ENCODE data around the gene ASTN2.

Gene ASTN2

GRCh38 chr9:116479056-116479544, 935.8 kb downstream of the ASTN2 start:
- Histone ChIP-seq H3K9ac (no peak overlapping the region), H3K36me3 (ENCODE audit: insufficient read depth) (no peaks in the 10 kb centered on the region)
- no peak for TF ChIP-seq CTCF (conservative IDR thresholded peaks at IDR 0.05; ENCODE audit: low read depth, low read length)

GRCh38 chr9:116477584-116478141, 937.2 kb downstream of the ASTN2 start:
- Histone ChIP-seq H3K27ac (no peak overlapping the region), H3K27me3 (ENCODE audit: insufficient read depth, low read depth) (no peaks in the 10 kb centered on the region), H3K36me3 (ENCODE audit: insufficient read depth) (no peaks in the 10 kb centered on the region), H3K4me3 (IDR thresholded peaks at IDR 0.05; ENCODE audit: insufficient read depth, low read depth, low read length) (no peak overlapping the region), H3K9ac (no peak overlapping the region), H2AFZ (ENCODE audit: low read depth) (no peak overlapping the region), H3K4me2 (no peak overlapping the region), H3K79me2 (ENCODE audit: insufficient read depth, low read depth) (no peaks in the 10 kb centered on the region), H4K20me1 (ENCODE audit: insufficient read depth) (no peaks in the 10 kb centered on the region), H3K4me1 (ENCODE audit: low read depth, poor library complexity, severe bottlenecking) (no peaks in the 10 kb centered on the region)
- TF ChIP-seq CTCF (conservative IDR thresholded peaks at IDR 0.05; ENCODE audit: low read depth, low read length): no peak

More at GRCh38 chr9:116479056-116479544, 935.8 kb downstream of the ASTN2 start:
- H3K27ac ChIP-seq: no peak overlapping the region
- no peaks in the 10 kb centered on the region for H3K27me3 ChIP-seq (ENCODE audit: insufficient read depth, low read depth)
- H3K4me2 ChIP-seq: no peak overlapping the region
- no peak overlapping the region for H2AFZ ChIP-seq (ENCODE audit: low read depth)
- H3K79me2 ChIP-seq (ENCODE audit: insufficient read depth, low read depth): no peaks in the 10 kb centered on the region
- no peak overlapping the region for H3K4me3 ChIP-seq (IDR thresholded peaks at IDR 0.05; ENCODE audit: insufficient read depth, low read depth, low read length)
- no peaks in the 10 kb centered on the region for H4K20me1 ChIP-seq (ENCODE audit: insufficient read depth)
- no peaks in the 10 kb centered on the region for H3K4me1 ChIP-seq (ENCODE audit: low read depth, poor library complexity, severe bottlenecking)

- H3K4me1 ChIP-seq (ENCODE audit: low read depth, poor library complexity, severe bottlenecking): no peaks in the 10 kb centered on the region
- no peaks in the 10 kb centered on the region for H4K20me1 ChIP-seq (ENCODE audit: insufficient read depth)
- no peak for TF ChIP-seq CTCF (conservative IDR thresholded peaks at IDR 0.05; ENCODE audit: low read depth, low read length)
- H2AFZ ChIP-seq (ENCODE audit: low read depth): no peak overlapping the region
- H3K4me2 ChIP-seq: no peak overlapping the region
- no peak overlapping the region for H3K9ac ChIP-seq
- no peak overlapping the region for H3K27ac ChIP-seq
- no peaks in the 10 kb centered on the region for H3K36me3 ChIP-seq (ENCODE audit: insufficient read depth)
- no peak overlapping the region for H3K4me3 ChIP-seq (IDR thresholded peaks at IDR 0.05; ENCODE audit: insufficient read depth, low read depth, low read length)
- H3K27me3 ChIP-seq (ENCODE audit: insufficient read depth, low read depth): no peaks in the 10 kb centered on the region
- no peaks in the 10 kb centered on the region for H3K79me2 ChIP-seq (ENCODE audit: insufficient read depth, low read depth)
These were observed 937.9 kb downstream of the ASTN2 start for GRCh38 chr9:116476935-116477381.

- H4K20me1 ChIP-seq (ENCODE audit: insufficient read depth): no peaks in the 10 kb centered on the region
- H3K4me2 ChIP-seq: no peak overlapping the region
- H3K27ac ChIP-seq: no peak overlapping the region
- no peak for TF ChIP-seq CTCF (conservative IDR thresholded peaks at IDR 0.05; ENCODE audit: low read depth, low read length)
- no peaks in the 10 kb centered on the region for H3K36me3 ChIP-seq (ENCODE audit: insufficient read depth)
- H3K79me2 ChIP-seq (ENCODE audit: insufficient read depth, low read depth): no peaks in the 10 kb centered on the region
- H2AFZ ChIP-seq (ENCODE audit: low read depth): no peak overlapping the region
- H3K4me3 ChIP-seq (IDR thresholded peaks at IDR 0.05; ENCODE audit: insufficient read depth, low read depth, low read length): no peak overlapping the region
- no peaks in the 10 kb centered on the region for H3K27me3 ChIP-seq (ENCODE audit: insufficient read depth, low read depth)
- H3K9ac ChIP-seq: no peak overlapping the region
- H3K4me1 ChIP-seq (ENCODE audit: low read depth, poor library complexity, severe bottlenecking): no peaks in the 10 kb centered on the region
These were observed 938.9 kb downstream of the ASTN2 start for GRCh38 chr9:116476002-116476401.
